GM19240 (cell line): ENCODE data around the gene CAPZB.

Experiments used
- DNase-seq: peaks from one replicate; pipeline ENCODE4 v3.0.0; 2011; ENCODE audit warnings: low spot score; ENCODE audit not compliant: insufficient read length

CAPZB gene

DNA sequence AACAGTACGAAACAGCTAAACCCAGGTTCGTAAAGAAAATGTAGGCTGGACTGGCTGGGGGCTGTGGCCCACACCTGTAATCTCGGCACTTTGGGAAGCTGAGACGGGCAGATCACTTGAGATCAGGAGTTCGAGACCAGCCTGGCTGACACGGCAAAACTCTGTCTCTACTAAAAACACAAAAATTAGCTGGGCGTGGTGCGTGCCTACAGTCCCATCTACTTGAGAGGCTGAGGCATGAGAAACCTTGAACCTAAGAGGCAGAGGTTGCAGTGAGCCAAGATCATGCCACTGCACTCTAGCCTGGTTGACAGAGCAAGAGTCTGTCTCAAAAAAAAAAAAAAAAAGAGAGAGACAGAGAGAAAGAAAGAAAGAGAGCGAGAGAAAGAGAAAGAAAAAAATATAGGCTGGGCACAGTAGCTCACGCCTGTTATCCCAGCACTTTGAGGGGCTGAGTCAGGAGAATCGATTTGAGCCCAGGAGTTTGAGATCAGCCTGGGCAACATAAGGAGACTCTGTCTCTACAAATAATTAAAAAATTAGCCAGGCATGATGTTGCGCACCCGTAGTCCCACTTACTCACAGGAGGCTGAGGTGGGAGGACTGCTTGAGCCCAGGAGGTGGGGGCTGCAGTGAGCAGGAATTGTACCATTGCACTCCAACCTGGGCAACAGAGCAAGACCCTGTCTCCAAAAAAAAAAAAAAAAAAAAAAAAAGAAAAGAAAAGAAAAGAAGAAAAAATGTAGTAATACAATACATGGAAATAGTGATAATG lies 35.7 kb downstream of the CAPZB start:
- no peak for DNase-seq

DNA sequence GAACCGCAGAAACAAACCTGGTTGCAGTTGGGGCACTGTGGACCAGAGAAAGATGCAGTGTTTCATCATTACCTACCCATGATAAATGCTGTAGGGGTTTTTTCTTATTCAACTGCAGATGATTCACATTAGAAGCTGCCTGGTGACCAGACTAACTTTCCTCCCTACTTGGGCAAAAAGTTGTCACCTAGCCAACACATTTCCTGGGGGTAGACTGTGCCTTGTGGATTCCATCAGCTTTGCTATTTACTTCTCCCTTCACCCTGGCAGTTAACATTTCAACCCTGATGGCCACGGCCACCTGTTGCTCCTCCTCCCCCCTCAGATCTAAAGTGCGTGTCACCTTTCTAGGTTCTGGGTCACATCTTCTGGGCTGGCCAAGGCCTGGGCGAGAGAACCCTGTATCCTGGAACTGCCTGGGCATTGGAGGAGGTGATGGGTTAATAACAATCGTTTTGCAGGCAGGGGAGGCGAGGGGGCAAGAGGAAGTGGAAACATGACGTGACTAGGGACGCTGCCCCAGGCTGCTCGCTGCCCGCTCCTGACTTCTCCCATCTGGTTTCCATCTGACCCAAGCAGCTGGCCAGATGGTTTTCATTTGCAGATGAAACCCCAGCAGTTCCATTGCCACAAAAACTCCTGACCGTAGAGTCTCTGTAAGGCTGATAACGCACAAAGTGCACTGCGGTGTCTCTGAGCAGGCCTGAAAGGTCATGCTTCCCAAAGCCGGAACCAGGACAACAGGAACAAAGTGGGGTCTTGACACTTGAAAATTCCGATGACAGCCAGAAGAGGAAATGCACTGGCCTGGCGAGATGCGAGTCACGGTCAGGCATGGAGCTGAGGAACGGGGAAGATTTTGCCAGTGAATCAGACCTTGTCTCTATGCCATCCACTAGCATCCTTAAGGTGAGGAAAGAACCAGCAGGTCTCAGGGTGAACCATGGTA lies 36.6 kb downstream of the CAPZB start:
- no peak for DNase-seq

DNA sequence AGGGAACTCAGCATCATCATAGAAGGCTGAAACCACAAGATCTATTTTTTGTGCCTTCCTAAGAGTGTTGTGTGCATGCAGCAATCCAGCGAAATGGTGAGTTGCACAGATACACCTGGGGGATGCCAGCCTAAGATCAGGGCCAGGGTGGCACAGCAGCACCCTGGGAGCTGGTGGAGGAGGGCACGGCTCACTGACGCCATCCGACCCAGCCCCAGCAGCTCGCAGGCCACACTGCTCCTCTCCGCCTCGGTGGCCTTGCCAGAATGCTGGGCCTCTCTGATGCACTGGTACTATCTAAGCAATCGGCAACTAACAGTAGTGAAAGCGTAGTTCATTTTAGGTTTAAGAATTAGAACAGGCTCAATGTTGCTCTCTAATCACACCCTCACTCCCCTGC lies 37.8 kb downstream of the CAPZB start:
- no peak for DNase-seq

DNA sequence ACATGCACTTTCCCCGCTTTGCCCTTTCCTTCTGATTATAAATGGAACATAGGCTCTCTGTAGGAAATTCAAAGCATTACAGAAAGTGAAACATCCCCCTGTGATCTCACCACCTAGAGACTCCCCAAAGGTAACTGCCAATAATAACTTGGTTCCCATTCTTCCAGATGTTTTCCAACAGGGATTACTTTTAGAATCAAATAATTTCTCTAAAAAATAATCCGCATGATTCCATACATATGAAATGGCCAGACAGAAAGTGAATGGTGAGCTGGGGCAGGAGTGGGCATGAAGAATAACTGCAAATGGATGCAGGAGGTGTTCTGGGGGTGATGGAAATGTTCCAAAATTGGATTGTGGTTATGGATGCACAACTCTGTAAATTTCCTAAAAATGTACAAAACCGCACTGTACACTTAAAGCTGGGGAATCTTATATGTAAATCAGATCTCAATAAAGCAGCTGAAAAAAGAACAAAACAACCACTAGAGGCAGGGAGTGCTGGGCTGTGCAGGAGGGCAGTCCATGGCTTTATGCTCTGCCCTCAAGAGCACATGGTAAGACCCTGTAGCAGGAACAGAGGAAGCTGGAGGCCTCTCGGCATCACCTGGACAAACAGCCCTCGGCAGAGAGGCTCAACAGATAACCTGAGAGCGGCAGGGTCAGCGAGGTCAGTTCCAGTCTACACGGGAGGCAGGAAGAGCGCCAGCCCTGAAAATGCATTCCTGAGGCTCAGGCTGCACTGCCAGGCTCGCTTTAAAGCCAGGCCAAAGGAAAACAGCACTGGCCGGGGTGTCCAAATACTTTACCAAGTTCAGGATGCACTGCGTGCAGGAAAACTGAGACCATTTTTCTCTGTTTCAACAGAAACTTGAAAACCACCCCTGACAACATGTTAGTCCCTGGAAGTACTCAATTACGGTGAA lies 39.7 kb downstream of the CAPZB start:
- no peak for DNase-seq

DNA sequence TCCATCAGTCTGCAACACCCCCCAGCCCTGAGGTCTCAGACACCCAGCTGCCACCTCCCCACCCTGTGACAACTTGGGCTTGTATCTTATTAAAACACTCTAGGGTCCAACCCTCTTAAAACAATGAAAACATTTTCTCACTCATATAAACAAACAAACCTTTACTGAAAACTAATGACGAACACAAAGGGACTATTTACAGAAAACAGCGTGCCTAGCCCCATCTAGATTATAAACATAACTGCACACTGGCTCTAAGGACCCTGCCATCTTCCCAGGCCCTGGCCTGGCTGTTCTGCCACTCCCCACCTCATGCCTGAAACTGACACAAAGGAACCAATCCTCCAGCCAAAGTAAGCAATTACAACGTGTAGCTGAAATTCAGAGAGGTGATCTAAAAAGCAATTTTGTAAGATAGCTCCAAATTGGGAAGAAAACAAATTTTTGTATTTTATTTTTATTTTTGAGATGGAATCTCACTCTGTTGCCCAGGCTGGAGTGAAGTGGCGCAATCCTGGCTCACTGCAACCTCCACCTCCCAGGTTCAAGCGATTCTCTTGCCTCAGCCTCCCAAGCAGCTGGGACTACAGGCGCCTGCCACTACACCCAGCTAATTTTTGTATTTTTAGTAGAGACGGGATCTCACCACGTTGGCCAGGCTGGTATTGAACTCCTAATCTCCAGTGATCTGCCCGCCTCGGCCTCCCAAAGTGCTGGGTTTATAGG lies 40.9 kb downstream of the CAPZB start:
- DNase-seq, result no peak

DNA sequence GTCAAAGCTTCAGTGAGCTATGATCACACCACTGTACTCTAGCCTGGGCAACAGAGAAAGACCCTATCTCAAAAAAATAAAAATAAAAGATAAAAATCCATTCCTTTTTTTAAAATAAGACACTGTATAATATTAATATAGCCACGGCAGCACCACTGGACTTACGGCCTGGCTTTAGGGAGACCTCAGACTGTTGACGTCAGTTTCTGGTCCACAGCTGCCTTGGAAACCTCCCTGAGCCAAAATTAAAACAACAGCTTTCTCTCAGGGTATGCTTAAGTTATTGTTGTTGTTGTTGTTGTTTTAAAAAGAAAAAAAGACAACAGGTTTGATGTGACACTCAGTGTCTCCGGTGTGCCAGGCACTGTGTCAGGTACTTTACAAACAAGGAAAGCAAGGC lies 42.0 kb downstream of the CAPZB start:
- no peak for DNase-seq

DNA sequence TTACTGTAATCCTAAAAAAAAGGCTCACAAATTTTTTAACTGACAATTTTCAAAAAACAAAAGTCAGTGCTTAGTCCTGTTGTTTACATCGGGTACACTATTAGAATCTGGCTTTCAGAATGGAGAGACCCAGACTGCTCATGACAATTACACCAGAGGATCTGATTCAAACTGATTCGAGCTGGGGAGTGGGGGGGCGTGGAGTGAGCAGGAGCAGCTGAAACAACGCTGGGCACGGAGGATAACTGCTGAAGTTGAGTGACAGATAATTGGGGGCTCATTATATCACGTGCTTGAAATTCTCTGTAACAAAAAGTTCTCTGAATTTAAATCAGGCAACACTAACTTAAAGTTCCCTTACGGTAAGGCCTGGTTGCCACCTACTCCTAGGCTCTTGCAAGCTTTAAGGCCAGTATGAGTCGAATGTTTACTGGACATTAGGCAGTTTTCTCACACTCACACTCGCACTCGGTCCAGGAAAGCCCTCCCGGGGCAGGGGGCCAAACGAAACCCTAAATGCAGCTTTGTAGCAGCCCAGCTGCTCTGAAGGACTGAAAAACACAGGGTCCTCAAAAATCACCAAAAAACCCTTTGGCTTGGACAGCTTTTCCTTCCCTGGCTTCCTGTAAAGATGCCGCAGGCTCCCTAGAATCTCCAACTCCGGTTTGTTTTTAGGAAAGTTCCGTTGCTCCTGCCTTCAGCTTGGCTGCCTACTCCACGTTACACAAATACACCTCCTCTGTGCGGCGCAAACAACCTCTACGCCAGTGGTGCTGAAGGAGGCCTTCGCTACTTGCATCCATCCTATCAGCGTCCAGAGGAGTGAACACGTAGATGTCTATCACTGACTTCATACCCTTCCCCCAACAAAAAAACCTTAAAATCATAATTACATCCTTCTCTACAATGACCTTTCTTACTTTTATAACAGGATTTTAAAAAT lies 42.9 kb downstream of the CAPZB start:
- no peak for DNase-seq

DNA sequence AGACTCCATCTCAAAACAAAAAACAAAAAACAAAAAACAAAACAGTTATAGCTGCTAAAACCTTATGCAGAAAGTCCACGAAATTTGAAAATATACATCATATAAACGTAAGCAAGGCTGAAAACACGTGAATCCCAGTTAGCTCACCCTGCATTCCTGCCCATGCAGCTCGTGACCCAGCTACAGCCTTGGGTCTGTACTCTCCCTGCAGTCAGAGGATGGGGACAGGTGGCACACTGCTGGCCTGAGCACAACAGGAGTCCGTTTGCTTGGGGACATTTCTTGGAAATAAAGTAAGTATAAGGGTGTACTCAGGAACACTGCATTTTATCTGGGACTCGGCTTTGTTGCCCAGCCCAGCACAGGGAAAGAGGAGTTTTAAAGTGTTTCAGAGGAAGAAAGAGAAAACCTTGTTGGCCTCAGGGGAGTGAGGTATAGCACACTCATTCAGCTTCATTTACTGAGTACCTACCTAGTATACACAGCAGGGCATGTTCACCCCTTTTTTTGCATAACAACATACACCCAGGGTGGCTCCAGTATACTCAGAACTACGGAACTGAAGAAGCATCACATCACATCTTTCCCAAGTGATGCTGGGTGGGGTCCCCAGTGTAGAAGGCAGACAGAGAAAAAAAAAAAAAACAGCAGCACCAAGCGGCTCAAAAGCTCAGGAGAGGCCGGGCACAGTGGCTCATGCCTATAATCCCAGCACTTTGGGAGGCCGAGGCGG lies 44.1 kb downstream of the CAPZB start:
- no peak for DNase-seq

DNA sequence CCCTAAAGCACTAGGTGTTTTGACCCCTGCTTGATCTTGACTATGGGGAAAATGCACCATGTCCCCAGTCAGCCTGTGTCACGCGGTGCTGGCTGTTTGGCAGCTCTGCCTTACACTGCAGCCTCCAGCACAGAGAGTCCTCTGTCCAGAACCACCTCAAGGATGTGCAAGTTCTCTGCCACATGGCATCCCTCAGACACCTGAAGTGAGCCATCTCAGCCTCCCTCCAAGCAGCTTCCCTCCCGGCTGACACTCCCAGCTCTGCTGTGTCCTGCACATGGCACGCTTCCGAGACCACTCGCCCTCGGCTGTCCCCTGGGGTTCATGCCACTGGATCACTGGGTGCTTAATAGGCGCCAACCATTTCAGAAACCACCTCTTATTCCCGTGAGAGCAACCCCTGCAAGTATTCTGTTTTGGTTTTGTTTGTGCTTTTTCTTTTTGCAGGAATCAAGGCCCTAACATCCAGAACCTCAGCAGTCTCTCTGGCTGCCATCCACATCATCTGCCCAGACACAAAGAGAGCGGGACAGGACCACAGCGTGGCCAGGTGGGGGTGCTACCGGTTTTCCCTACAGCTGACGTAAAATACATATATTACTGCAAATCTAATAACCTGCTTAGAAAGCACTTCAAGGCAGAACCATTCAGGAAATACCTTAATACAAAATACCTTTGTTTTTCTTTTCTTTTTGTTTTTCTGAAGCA lies 45.7 kb downstream of the CAPZB start:
- no peak for DNase-seq

DNA sequence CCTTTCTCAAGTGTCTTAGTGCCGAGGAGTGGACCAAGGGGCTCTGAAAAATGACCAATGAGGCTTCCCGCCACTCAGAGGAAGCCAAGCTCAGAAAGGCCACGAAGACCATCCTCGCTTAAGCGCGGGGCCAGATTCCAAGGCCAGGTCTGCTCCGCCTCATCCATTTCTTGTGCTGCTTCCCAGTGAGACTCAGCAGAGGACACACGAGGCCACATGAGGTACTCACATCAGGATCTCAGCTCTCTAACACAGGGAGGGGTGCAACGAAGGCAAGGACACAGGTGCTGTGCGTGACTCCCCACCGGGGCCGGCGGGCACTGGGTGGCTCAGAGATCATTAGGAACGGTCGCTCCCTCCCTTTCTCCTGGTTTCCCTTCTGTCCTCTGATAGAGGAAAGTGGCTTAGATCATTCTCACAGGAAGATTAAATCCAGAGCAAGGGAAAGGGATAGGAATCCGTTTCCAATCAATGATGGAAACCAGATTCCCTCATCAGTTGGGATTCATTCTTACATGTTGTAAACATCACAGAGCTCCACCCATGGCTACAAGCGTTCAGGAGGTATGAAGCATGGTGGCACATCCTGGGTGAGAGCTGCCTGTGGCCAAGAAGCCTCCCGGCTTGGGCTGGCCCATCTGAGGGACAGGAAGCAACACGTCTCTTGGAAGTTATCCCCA lies 46.7 kb downstream of the CAPZB start:
- DNase-seq, result no peak

DNA sequence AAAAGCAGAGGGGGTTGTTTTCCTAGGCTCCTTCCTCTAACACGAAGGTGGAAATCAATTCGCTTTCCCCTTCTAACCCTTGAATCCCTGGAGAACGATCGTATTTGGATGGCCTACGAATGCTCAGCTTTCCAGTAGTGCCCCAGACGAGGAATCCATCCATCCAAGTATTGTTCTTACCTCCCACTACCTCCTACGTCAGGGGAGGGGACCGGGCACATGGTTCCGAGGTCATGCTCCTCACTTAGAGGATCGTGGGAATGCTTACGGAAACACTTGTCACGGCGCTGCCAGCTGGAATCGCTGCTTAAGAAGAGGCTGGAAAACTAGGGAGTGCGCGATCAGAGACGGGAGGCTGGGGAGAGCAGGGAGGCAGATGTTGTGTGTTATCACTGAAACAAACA lies 47.4 kb downstream of the CAPZB start:
- no peak for DNase-seq

DNA sequence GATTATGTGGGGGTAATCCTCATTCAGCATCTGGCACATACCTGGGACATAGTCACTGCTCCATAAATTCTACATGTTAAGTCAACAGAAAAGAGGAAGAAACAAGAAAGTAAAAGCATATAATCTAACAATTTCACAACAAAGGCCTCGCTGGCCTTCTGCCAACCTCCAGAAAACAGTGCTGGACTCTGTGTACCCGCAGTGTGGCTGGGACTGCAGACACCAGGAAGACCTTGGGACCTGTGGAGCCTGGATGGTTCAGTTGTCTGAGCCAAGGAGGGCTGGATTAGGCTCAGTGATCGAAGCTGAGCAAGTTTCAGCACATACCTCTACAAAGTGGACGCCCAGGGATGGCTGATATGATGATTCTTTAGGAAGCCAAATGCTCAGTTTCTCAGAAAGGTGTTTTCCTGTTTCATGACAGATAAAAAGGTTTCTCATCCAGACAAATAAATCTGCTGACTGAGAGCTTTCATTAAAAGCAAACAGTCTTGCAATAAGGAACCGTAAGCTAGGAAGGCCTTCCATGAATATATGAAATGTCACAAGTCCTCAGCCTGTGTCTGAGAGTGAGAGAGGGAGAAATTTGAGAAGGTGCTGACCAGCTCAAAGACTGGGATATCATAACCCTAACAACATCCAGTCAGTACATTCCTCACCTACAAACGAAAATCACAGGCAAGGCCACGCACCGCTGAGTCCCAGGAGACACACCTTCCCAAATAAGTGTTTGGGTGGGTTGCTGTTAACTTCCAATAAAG lies 48.4 kb downstream of the CAPZB start:
- DNase-seq, result no peak

DNA sequence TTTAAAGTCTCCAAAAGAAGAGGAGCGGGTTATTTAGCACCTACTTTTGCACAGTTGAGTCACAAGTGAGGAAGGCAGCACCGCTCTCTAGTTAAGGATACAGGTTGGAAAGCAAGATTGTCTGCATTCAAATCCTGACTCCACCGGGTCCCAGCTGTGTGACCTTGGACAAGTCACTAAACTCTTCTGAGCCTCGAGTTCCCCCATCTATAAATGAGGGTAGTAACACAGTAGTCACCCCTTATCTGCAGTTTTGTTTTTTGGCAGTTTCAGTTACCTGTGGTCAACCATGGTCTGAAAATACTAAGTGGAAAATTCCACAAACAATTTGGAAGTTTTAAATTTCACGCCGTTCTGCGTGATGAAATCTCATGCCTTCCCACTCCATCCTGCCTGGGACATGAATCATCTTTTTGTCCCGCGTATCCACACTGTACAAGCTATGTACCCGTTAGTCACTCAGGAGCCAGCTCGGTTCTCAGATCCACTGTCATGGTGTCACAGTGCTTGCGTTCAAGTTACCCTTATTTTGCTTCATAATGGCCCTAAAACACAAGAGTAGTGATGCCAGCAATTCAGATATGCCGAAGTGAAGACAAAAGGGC lies 49.4 kb downstream of the CAPZB start:
- DNase-seq, result no peak

DNA sequence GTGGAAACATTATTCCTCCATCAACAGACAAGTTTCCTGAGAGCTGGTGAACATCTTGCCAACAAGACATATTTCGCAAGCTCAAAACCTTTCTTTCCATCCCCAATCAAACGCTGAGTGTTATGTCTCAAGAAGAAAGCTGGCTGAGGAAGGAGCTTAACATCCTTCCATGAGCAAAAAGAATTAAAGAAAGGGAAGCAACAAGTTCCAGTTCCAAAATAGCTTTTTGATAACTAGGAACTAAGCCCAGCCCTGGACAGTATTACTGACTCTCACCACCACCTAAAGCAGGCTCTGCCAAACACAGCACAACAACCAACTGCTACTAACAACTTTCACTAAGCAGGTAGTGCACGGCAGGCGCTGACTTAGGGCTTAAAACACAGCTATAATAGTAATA lies 50.2 kb downstream of the CAPZB start:
- no peak for DNase-seq

DNA sequence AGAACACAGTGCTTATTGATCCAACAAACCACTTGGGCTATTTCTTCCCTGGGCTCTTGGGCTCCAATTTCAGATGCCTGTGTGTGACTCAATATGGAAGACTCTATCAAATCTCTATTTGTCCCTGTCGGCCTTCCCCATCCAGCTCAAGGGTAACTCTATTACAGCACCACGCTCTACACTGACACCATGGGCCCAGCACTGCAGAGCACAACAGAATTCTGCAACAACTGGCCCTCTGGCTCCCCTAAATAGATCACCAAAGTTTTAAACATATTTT lies 51.7 kb downstream of the CAPZB start:
- no peak for DNase-seq

DNA sequence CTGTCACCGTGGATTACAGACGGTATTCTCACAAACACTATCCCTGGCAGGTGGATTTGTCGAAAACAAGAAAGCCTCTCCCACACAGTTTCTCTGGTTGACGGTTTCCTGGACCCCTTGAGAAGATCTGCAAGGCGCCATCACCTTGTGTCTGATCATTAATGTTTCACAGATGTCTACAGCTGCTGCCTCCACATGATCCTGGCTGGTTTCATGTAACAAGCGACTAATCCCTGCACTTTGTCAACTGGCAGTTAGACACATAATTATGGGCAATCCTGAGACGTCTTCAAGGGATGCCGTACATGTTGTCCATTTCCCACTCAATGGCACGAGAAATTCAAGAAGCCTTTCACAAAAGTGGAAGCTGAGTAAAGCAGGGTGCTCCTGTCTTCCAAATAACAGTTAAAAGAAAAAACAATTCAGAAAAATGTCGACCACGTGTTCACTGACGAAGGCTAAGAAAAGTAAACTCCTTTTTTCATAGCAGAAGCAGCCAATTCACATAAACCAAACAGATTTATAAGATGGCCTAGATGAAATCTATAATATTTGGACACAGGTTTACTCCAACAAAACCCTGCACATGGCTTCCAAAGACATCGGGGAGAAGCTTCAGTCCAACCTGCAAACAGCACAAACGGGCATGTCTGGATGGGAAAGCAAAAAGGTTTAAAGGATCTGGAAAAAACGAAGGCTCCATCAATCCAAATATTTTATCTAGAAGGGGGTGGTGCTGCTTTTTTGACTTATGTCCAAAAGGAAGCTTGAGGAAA lies 52.2 kb downstream of the CAPZB start:
- no peak for DNase-seq
